Transverse colon (tissue), 4 donors: ENCODE data around the gene MRPL41.

Experiments
- EP300 ChIP-seq: sonication (generic); formaldehyde crosslinking; IDR thresholded peaks from one replicate; pipeline ENCODE4 v1.6.1; 2017; ENCODE audit warnings: antibody characterized with exemption, low read depth
- POLR2A ChIP-seq: fragments of 450-650 bp; IDR thresholded peaks from one replicate; pipeline ENCODE4 v1.6.1; 2016; ENCODE audit warnings: antibody characterized with exemption, mild to moderate bottlenecking, moderate library complexity
- POLR2AphosphoS5 ChIP-seq, 3 donors: sonication (generic); formaldehyde crosslinking; IDR thresholded peaks; one replicate each; pipeline ENCODE4 v1.6.1; 2016; ENCODE audit warnings: antibody characterized with exemption in 3 of 3
- TF ChIP-seq, protein P1 (sequence below), 5 experiments: fragments of 200-600 bp in 3 of 5; fragments of 450-650 bp in 2 of 5; sonication (generic) in 3 of 5; IDR thresholded peaks; 1 replicate in 2 of 5; 2 replicates in 3 of 5; pipeline ENCODE4 v1.5.1; 2016 to 2017; ENCODE audit warnings: antibody characterized with exemption in 5 of 5, inconsistent platforms in 3 of 5, mild to moderate bottlenecking in 2 of 5, moderate library complexity in 1 of 5

DNA sequence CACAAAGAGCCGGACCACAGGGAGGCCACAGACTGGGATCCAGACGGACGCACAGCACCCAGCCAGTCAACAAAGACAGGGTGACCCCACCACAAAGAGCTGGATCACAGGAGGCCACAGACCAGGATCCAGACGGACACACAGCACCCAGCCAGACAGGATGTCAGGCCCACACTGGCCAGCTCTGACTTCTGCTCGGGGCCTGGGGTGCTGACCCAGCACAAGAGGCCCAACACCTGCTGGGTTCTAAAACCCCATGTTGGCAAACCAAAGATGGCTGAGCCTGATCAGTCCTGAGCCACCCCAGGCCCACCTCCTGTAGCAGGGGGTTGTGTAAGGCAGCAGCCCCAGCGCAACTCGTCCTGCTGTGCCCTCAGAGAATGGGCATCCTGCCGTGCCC lies 32.3 kb downstream of the MRPL41 start:
- TF ChIP-seq, protein P1, sequence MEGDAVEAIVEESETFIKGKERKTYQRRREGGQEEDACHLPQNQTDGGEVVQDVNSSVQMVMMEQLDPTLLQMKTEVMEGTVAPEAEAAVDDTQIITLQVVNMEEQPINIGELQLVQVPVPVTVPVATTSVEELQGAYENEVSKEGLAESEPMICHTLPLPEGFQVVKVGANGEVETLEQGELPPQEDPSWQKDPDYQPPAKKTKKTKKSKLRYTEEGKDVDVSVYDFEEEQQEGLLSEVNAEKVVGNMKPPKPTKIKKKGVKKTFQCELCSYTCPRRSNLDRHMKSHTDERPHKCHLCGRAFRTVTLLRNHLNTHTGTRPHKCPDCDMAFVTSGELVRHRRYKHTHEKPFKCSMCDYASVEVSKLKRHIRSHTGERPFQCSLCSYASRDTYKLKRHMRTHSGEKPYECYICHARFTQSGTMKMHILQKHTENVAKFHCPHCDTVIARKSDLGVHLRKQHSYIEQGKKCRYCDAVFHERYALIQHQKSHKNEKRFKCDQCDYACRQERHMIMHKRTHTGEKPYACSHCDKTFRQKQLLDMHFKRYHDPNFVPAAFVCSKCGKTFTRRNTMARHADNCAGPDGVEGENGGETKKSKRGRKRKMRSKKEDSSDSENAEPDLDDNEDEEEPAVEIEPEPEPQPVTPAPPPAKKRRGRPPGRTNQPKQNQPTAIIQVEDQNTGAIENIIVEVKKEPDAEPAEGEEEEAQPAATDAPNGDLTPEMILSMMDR (IDR thresholded peaks at IDR 0.05) = no peak
- no peak for TF ChIP-seq EP300
- TF ChIP-seq POLR2A = no peak
- no peak for TF ChIP-seq POLR2AphosphoS5 (IDR thresholded peaks at IDR 0.05)
